OCI-LY3 (cell line): ENCODE data around the gene BOC.

Experiments
- H2AFZ ChIP-seq: fragments of 200-600, 300-600 bp; shearing (Covaris generic); 2 replicates; pipeline ENCODE4 v1.6.0; 2014; ENCODE audit warnings: antibody characterized with exemption, low read depth, low read length
- H3K27ac ChIP-seq: fragments of 200-600, 300-600 bp; sonication (generic); 2 replicates; pipeline ENCODE4 v1.5.1; 2014; ENCODE audit warnings: mild to moderate bottlenecking, low read length, moderate library complexity, mixed read lengths
- H3K27me3 ChIP-seq: fragments of 200-600, 300-600 bp; sonication (generic); 2 replicates; pipeline ENCODE4 v1.6.1; 2014; ENCODE audit warnings: low read depth, low read length, mixed read lengths
- H3K36me3 ChIP-seq: fragments of 200-600, 300-600 bp; sonication (generic); replicated peaks from 2 replicates; pipeline ENCODE3; 2014; ENCODE audit warnings: low read depth, low read length, mixed read lengths
- H3K4me1 ChIP-seq: fragments of 300-600, 200-600 bp; sonication (generic); 2 replicates; pipeline ENCODE4 v1.6.1; 2014; ENCODE audit warnings: low read length, mixed read lengths
- H3K4me2 ChIP-seq: fragments of 200-600, 300-600 bp; sonication (generic); 2 replicates; pipeline ENCODE4 v1.6.1; 2014; ENCODE audit warnings: low read length, mixed read lengths
- H3K4me3 ChIP-seq: fragments of 300-600, 200-600 bp; sonication (generic); 2 replicates; pipeline ENCODE4 v1.5.1; 2014; ENCODE audit warnings: antibody characterized with exemption, mild to moderate bottlenecking, low read length, moderate library complexity
- H3K79me2 ChIP-seq: fragments of 300-600, 200-600 bp; shearing (Covaris generic); 2 replicates; pipeline ENCODE4 v1.6.1; 2014; ENCODE audit warnings: mild to moderate bottlenecking, low read length, mixed read lengths
- H3K9ac ChIP-seq: fragments of 300-600, 200-600 bp; shearing (Covaris generic); 2 replicates; pipeline ENCODE4 v1.6.0; 2014; ENCODE audit warnings: mild to moderate bottlenecking, low read length, moderate library complexity
- H3K9me3 ChIP-seq: fragments of 200-600, 300-600 bp; shearing (Covaris generic); 2 replicates; pipeline ENCODE4 v1.6.1; 2014; ENCODE audit warnings: low read length, mixed read lengths; ENCODE audit not compliant: insufficient read depth
- H4K20me1 ChIP-seq: fragments of 200-600, 300-600 bp; sonication (generic); 2 replicates; pipeline ENCODE4 v1.6.1; 2016; ENCODE audit warnings: low read length, mixed read lengths; ENCODE audit not compliant: insufficient read depth
- EZH2phosphoT487 ChIP-seq: fragments of 200-600 bp; shearing (Covaris generic); IDR thresholded peaks from 2 replicates; pipeline ENCODE4 v1.6.1; 2018; ENCODE audit warnings: antibody characterized with exemption, mixed run types, low read depth
- TF ChIP-seq, protein P1 (sequence below): fragments of 200-600, 300-600 bp; sonication (generic); IDR thresholded peaks from 2 replicates; pipeline ENCODE4 v1.5.1; 2014; ENCODE audit warnings: antibody characterized with exemption, low read length, low read depth

BOC gene

DNA sequence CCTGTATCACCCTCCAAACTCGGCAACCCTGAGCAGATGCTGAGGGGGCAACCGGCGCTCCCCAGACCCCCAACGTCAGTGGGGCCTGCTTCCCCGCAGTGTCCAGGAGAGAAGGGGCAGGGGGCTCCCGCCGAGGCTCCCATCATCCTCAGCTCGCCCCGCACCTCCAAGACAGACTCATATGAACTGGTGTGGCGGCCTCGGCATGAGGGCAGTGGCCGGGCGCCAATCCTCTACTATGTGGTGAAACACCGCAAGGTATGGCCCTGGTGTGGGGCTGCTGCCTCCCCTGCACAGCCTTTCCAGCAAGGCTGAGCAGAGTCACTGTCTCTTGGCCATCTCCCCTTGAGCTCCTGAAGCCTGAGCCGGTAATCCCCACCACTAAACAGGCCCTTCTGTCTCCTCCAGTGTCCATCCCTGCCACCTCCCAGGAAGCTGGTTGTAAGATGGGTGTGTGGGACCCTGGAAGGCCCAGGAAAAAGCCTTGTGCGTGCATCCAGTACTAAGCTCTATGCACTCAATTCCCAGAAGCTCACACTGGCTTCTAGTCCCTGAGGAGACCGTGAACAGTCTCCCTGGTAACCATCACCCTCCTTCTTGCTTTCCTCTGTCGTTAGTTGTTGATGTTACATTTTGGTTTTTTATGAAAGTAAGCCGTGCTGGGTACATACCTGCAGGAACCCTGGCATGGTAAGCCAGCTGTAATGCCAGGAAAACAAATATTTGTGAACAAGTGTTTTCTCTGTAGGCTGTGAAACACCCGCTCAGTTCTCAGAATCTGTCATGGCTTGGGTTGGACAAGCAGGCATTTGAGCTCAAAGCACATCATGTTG, 63.3 kb downstream of the BOC start:
- Histone ChIP-seq H3K4me1 (peaks cover 29% of the 10 kb centered on the region), H4K20me1 (no peaks in the 10 kb centered on the region), H3K4me2 (no peak overlapping the region), H3K27me3 (no peaks in the 10 kb centered on the region), H3K36me3 (no peaks in the 10 kb centered on the region), H3K79me2 (no peaks in the 10 kb centered on the region), H2AFZ (no peak overlapping the region), H3K9me3 (no peaks in the 10 kb centered on the region), H3K4me3 (no peak overlapping the region), H3K27ac (no peak overlapping the region), H3K9ac (no peak overlapping the region)
- TF ChIP-seq, protein P1, sequence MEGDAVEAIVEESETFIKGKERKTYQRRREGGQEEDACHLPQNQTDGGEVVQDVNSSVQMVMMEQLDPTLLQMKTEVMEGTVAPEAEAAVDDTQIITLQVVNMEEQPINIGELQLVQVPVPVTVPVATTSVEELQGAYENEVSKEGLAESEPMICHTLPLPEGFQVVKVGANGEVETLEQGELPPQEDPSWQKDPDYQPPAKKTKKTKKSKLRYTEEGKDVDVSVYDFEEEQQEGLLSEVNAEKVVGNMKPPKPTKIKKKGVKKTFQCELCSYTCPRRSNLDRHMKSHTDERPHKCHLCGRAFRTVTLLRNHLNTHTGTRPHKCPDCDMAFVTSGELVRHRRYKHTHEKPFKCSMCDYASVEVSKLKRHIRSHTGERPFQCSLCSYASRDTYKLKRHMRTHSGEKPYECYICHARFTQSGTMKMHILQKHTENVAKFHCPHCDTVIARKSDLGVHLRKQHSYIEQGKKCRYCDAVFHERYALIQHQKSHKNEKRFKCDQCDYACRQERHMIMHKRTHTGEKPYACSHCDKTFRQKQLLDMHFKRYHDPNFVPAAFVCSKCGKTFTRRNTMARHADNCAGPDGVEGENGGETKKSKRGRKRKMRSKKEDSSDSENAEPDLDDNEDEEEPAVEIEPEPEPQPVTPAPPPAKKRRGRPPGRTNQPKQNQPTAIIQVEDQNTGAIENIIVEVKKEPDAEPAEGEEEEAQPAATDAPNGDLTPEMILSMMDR, result no peak
- no peak for TF ChIP-seq EZH2phosphoT487

DNA sequence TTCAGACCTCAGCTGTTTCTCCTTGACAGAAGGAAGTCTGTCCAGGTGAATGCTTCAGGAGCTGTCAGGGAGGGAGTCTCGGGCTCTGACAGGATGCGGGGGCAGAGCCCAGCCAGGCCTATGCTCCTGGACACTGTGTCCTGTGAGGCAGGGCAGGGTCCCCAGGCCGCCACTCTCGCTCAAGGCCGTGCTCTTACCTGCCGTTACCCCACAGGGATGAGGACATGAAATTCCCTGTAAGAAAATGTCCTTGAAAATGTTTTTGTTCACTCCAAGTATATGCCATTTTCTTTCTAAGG, 63.9 kb downstream of the BOC start:
- Histone ChIP-seq H3K36me3 (no peaks in the 10 kb centered on the region), H3K4me3 (no peak overlapping the region), H3K4me1 (peaks cover 29% of the 10 kb centered on the region), H3K9me3 (no peaks in the 10 kb centered on the region), H3K27ac (no peak overlapping the region), H3K27me3 (no peaks in the 10 kb centered on the region), H3K79me2 (no peaks in the 10 kb centered on the region), H3K4me2 (0 out of 2 replicates have a peak overlapping the region, but pooled peaks have one; percentile 83), H2AFZ (no peak overlapping the region), H4K20me1 (no peaks in the 10 kb centered on the region), H3K9ac (no peak overlapping the region)
- TF ChIP-seq EZH2phosphoT487, result no peak
- TF ChIP-seq, protein P1, result no peak

DNA sequence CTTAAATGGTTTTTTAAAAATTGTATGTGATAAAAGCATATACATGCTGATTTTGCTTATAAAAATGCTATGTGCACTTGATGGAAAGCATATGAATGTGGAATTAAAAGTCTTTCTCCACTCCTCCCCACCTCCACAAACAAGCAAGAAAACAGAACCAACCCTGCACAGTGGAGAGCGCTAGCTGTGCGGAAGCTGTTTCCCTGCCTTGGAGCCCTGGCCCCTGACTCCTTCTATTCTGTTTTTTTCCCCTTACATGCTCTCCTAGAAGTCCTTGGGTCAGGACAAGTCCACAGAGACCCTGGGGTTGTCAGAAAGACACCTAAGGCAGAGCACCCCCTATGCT, 64.2 kb downstream of the BOC start:
- H3K4me2 ChIP-seq, result peak overlapping the region; percentile 83
- H3K4me1 ChIP-seq, result peaks cover 29% of the 10 kb centered on the region
- H3K36me3 ChIP-seq, result no peaks in the 10 kb centered on the region
- no peaks in the 10 kb centered on the region for H4K20me1 ChIP-seq
- H3K9me3 ChIP-seq, result no peaks in the 10 kb centered on the region
- TF ChIP-seq, protein P1, result no peak
- TF ChIP-seq EZH2phosphoT487, result no peak
- H3K9ac ChIP-seq, result peak overlapping the region; percentile 61; the same call in 1 of the 2 replicates
- peak overlapping the region; percentile 63 for H2AFZ ChIP-seq
- no peaks in the 10 kb centered on the region for H3K79me2 ChIP-seq
- H3K4me3 ChIP-seq, result peak overlapping the region; percentile 67
- H3K27me3 ChIP-seq, result no peaks in the 10 kb centered on the region
- H3K27ac ChIP-seq, result no peak overlapping the region

DNA sequence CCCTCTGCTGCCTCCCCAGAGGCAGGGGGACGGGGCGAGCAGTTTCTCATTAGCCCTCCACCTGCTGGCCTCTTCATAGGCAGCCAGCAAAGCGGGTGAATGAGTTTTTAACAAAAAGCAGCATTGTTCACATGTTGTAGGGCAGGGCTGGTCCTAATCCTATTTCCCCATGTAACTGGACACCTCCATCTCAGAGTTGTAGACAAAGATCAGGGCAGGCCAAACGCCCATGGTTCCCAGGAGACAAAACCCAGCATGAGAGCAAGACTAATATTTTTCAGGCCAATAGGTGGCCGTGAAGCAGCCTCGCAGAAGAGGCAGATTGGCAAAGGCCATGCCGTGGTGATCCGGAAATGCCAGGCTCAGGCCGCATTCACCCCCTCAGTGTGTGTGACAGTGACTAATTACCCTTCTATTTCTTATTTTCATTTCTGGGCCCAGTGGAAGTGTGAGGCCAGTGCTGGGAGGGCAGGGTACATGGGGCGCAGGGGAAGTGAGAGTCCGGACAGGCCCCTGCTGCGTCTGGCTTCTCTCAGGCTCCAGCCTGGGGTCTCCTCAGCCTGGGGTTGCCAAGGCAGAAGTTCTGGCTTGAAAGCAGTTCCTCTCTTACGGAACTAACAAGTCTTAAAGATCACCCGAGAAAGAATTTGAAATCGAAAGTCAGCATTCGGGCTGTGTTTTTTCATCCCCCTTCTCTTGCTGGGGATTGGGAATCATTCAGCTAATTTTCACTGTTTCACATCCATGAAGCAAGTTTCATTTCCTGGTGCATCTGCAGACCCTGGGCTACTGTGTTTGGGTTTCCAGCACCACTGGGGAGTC, 64.8 kb downstream of the BOC start:
- H4K20me1 ChIP-seq, result no peaks in the 10 kb centered on the region
- peak overlapping the region; percentile 63 for H2AFZ ChIP-seq
- peak overlapping the region; percentile 67 for H3K4me3 ChIP-seq
- no peaks in the 10 kb centered on the region for H3K79me2 ChIP-seq
- no peaks in the 10 kb centered on the region for H3K27me3 ChIP-seq
- H3K4me2 ChIP-seq, result peak overlapping the region; percentile 83
- H3K4me1 ChIP-seq, result peaks cover 29% of the 10 kb centered on the region
- peak overlapping the region; percentile 61 for H3K9ac ChIP-seq
- TF ChIP-seq, protein P1, result no peak
- TF ChIP-seq EZH2phosphoT487, result no peak
- no peaks in the 10 kb centered on the region for H3K36me3 ChIP-seq
- no peaks in the 10 kb centered on the region for H3K9me3 ChIP-seq
- H3K27ac ChIP-seq, result peak overlapping the region; percentile 25; the same call in 1 of the 2 replicates
